GM20000 (cell line): ENCODE measurements around the gene TNFRSF6B.

Source experiments
- DNase-seq: peaks from one replicate; pipeline ENCODE4 v3.0.0; 2012; ENCODE audit warnings: low spot score
- CTCF ChIP-seq: IDR thresholded peaks from 2 replicates; pipeline ENCODE4 v1.5.1; 2012; ENCODE audit warnings: mild to moderate bottlenecking, control low read depth; ENCODE audit errors: extremely low read depth, missing control alignments

The TNFRSF6B gene

GRCh38 chr20:63696306-63696627 lies 185 bp upstream of the TNFRSF6B start:
- peak; percentile 51 for DNase-seq
- no peak for TF ChIP-seq CTCF

GRCh38 chr20:63697357-63697867 lies 960 bp downstream of the TNFRSF6B start:
- DNase-seq, result no peak
- no peak for TF ChIP-seq CTCF

GRCh38 chr20:63697868-63698545 lies 1.6 kb downstream of the TNFRSF6B start:
- TF ChIP-seq CTCF, result no peak
- DNase-seq, result no peak

GRCh38 chr20:63698739-63699465 lies 2.5 kb downstream of the TNFRSF6B start:
- TF ChIP-seq CTCF, result no peak
- peak; percentile 82 for DNase-seq

GRCh38 chr20:63699466-63700198 lies 3.2 kb downstream of the TNFRSF6B start:
- no peak for DNase-seq
- TF ChIP-seq CTCF, result no peak

- DNase-seq, result no peak
- no peak for TF ChIP-seq CTCF
Observed at GRCh38 chr20:63700199-63701050, 4.0 kb downstream of the TNFRSF6B start.
